Upper lobe of left lung (tissue), 6 donors: ENCODE measurements around the gene USH1C. TPM values are rescaled to one million over a fixed set of nuclear protein-coding genes. Genes with fewer than 3 reads are reported as not detected.
A peak's percentile ranks its signal among the peaks of the same experiment; 100 is the strongest.

Experiments used
- ATAC-seq, 2 donors: fragments of 200-7000 bp; cut with Tn5 transposase; one replicate each; pipeline ENCODE4 v1.9.1; 2022; ENCODE audit warnings: mild to moderate bottlenecking in 2 of 2, moderate library complexity in 2 of 2; ENCODE audit not compliant: low FRiP score in 2 of 2
- DNase-seq, 2 donors: peaks; one replicate each; pipeline ENCODE4 v3.0.0-alpha.2; 2019 to 2020
- H3K27ac ChIP-seq, 4 donors: fragments of 200-600 bp; sonication (generic); one replicate each; pipeline ENCODE4 v1.5.1; 2016 to 2019
- H3K27me3 ChIP-seq, 4 donors: fragments of 200-600 bp; sonication (generic); one replicate each; pipeline ENCODE4 v1.5.1; 2017 to 2019
- H3K36me3 ChIP-seq, 4 donors: fragments of 200-600 bp; sonication (generic); one replicate each; pipeline ENCODE4 v1.5.1; 2016 to 2019
- H3K4me1 ChIP-seq, 4 donors: fragments of 200-600 bp; sonication (generic); one replicate each; pipeline ENCODE4 v1.5.1; 2018 to 2019
- H3K4me3 ChIP-seq, 4 donors: fragments of 200-600 bp; sonication (generic); one replicate each; pipeline ENCODE4 v1.5.1; 2017 to 2019; ENCODE audit warnings: mild to moderate bottlenecking in 2 of 4, moderate library complexity in 1 of 4
- H3K9me3 ChIP-seq, 4 donors: fragments of 200-600 bp; sonication (generic); one replicate each; pipeline ENCODE4 v1.5.1; 2018 to 2019
- EP300 ChIP-seq, 4 donors: sonication (generic); formaldehyde crosslinking; IDR thresholded peaks; one replicate each; pipeline ENCODE4 v1.5.1; 2017; ENCODE audit warnings: antibody characterized with exemption in 4 of 4, control low read depth in 2 of 4
- POLR2A ChIP-seq, 4 donors: fragments of 450-650 bp; IDR thresholded peaks; one replicate each; pipeline ENCODE4 v1.5.1; 2016 to 2017; ENCODE audit warnings: antibody characterized with exemption in 4 of 4, mild to moderate bottlenecking in 2 of 4
- POLR2AphosphoS5 ChIP-seq, 2 donors: sonication (generic); formaldehyde crosslinking; IDR thresholded peaks; one replicate each; pipeline ENCODE4 v1.5.1; 2017; ENCODE audit warnings: antibody characterized with exemption in 2 of 2
- WGBS, 2 donors: methylation state at CpG; one replicate each; pipeline ENCODE4 v1.1.5; 2017 to 2018; 5-methylcytosine and 5-hydroxymethylcytosine counted together
- total RNA-seq, 6 donors: library from RNA; depleted of rRNA in 4 of 6; stranded (reverse); fragments of >200 nt in 4 of 6; gene quantifications; one replicate each; pipeline versions ENCODE4 v1.1.0 to v1.2.1, GENCODE V29; 2016 to 2021
- TF ChIP-seq, protein P1 (sequence below), 6 experiments: fragments of 450-650 bp in 4 of 6; fragments of 200-600 bp in 2 of 6; sonication (generic) in 2 of 6; IDR thresholded peaks; one replicate each; pipeline ENCODE4 v1.5.1; 2016 to 2019; ENCODE audit warnings: antibody characterized with exemption in 6 of 6
- donor health status: DM: no; HTN: no; CAD: no; lungs with moderate emphysema.
- donor health status: DM: no; HTN: yes; CAD: no; lungs with severe emphysema.

USH1C gene
- total RNA-seq, 6 donors from 2014 or later = 0.20 to 2.5 (median 1.2) TPM; not detected in 3

DNA sequence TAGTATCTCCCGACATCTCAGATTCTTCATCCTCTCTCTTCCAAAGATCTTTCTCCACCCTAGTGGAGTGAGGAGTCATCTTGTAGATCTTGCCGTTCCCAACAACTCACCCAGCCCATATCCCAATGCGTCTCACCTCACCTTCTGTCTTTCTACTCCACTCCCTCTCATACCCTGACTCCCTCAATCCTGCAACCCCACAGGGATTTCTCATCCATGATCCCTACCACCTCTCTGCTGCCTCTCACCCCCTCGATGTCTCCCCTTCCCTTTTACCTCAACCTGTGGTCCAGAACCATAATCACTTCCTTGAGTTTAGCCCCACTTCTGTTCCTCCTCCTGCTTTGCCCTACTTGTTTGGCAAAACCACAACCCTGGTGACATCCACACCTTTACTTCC is 44.5 kb upstream of the USH1C start:
- TF ChIP-seq POLR2A (IDR thresholded peaks at IDR 0.05) (no peak), EP300 (IDR thresholded peaks at IDR 0.05) (no peak), POLR2AphosphoS5 (IDR thresholded peaks at IDR 0.05) (no peak)
- TF ChIP-seq, protein P1, sequence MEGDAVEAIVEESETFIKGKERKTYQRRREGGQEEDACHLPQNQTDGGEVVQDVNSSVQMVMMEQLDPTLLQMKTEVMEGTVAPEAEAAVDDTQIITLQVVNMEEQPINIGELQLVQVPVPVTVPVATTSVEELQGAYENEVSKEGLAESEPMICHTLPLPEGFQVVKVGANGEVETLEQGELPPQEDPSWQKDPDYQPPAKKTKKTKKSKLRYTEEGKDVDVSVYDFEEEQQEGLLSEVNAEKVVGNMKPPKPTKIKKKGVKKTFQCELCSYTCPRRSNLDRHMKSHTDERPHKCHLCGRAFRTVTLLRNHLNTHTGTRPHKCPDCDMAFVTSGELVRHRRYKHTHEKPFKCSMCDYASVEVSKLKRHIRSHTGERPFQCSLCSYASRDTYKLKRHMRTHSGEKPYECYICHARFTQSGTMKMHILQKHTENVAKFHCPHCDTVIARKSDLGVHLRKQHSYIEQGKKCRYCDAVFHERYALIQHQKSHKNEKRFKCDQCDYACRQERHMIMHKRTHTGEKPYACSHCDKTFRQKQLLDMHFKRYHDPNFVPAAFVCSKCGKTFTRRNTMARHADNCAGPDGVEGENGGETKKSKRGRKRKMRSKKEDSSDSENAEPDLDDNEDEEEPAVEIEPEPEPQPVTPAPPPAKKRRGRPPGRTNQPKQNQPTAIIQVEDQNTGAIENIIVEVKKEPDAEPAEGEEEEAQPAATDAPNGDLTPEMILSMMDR (IDR thresholded peaks at IDR 0.05) = no peak
- no peak for ATAC-seq
- 86 to 92% methylated on average over 4 of the region's 4 CpGs for WGBS, 2 donors
- no peaks in the 10 kb centered on the region for H3K9me3 ChIP-seq
- H3K4me3 ChIP-seq = no peak overlapping the region
- no peaks in the 10 kb centered on the region for H3K36me3 ChIP-seq
- H3K4me1 ChIP-seq = no peaks in the 10 kb centered on the region
- peak in 1 of 2 donors; percentile 1 for DNase-seq
- H3K27me3 ChIP-seq = no peaks in the 10 kb centered on the region
- no peak overlapping the region for H3K27ac ChIP-seq

DNA sequence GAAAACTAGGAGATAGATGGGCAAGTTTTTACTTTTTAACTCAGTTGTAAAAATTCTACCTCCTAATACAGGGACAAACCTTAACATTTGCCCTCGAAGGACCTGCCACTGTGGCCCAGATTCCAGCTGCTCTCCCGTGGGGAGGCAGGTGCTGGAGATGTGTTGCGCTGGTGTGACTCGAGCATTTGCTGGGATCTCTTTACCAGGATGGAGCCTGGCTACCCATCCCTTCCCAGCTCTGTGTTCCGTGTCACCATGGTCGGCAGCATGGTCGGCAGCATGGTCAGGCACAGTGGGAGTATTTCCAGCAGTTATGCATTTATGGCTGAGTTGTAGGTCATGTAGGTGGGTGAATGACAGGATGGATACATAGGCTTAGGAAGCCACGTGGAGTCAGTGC is 44.0 kb upstream of the USH1C start:
- TF ChIP-seq EP300 (IDR thresholded peaks at IDR 0.05) = no peak
- TF ChIP-seq, protein P1 (IDR thresholded peaks at IDR 0.05) = no peak
- TF ChIP-seq POLR2AphosphoS5 (IDR thresholded peaks at IDR 0.05) = no peak
- no peak for TF ChIP-seq POLR2A (IDR thresholded peaks at IDR 0.05)
- Histone ChIP-seq H3K27me3 (no peaks in the 10 kb centered on the region), H3K9me3 (no peaks in the 10 kb centered on the region), H3K27ac (no peak overlapping the region), H3K4me1 (no peaks in the 10 kb centered on the region), H3K4me3 (no peak overlapping the region), H3K36me3 (no peaks in the 10 kb centered on the region)
- peak in 1 of 2 donors; percentile 12 for DNase-seq
- ATAC-seq = no peak
- 74 to 82% methylated on average over 7 of the region's 8 CpGs for WGBS, 2 donors

DNA sequence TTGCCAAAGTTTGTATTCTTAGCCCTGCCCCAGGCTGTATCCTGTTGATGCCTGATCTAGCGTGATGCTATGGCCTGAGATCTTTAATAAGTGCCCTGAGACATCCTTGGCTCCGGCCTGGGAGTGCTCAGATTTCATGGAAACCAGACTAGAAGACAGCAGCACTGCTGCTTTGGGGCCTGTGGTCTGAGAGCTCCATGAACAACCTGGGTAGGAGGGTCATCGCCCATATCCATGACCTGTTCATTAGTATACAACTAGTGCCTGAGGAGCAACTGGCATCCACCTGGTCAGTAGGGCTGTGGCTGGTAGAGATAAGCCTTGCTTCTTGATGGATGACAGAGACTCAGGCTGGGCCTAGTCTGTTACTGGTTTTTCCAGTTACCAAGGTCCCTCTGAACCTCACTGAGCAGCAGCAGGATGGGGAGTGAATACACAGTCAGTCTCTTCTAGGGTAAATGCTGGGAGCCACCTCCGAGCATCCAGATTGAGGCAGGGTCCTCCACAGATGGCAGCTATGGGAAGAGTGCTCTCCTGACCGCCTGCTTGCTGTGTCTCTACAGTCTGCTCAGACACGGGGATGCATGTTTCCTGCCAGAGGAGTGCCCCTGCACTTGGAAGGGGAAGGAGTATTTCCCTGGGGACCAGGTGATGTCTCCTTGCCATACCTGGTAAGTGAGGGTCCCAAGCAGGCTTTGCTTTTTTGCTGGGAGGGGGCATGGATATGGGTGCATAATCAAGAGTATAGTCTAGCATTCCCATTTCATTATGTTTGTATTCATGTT is 41.9 kb upstream of the USH1C start:
- DNase-seq = peak in 1 of 2 donors; percentile 13
- Histone ChIP-seq H3K36me3 (no peaks in the 10 kb centered on the region), H3K9me3 (no peaks in the 10 kb centered on the region), H3K27ac (no peak overlapping the region), H3K4me1 (no peaks in the 10 kb centered on the region), H3K4me3 (no peak overlapping the region), H3K27me3 (no peaks in the 10 kb centered on the region)
- WGBS, 2 donors = 72 to 79% methylated on average over 5 to 6 of the region's 6 CpGs
- TF ChIP-seq POLR2A (IDR thresholded peaks at IDR 0.05) (no peak), POLR2AphosphoS5 (IDR thresholded peaks at IDR 0.05) (no peak), EP300 (IDR thresholded peaks at IDR 0.05) (no peak)
- TF ChIP-seq, protein P1 (IDR thresholded peaks at IDR 0.05) = no peak
- no peak for ATAC-seq

DNA sequence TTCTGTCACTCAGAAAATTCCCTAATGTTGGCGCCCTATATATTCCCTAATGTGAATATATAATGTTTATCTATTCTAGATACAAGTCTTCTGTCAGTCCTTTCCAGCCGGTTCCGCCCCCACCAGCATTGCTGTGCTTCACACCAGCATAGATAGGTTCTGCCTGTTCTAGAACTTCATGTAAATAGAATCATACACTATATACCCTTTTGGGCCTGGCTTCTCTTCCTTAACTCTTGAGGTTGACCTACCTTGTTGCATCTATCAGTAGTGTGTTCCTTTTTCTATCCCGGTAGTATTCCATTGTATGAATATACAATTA is 37.5 kb upstream of the USH1C start:
- Histone ChIP-seq H3K4me1 (no peaks in the 10 kb centered on the region), H3K27ac (no peak overlapping the region), H3K36me3 (no peaks in the 10 kb centered on the region), H3K4me3 (no peak overlapping the region), H3K27me3 (no peaks in the 10 kb centered on the region), H3K9me3 (no peaks in the 10 kb centered on the region)
- ATAC-seq (no peak), DNase-seq (peak in 1 of 2 donors; percentile 14)
- 93 to 94% methylated on average over 4 of the region's 4 CpGs for WGBS, 2 donors
- TF ChIP-seq, protein P1 (IDR thresholded peaks at IDR 0.05) = no peak
- TF ChIP-seq EP300 (IDR thresholded peaks at IDR 0.05) (no peak), POLR2A (IDR thresholded peaks at IDR 0.05) (no peak), POLR2AphosphoS5 (IDR thresholded peaks at IDR 0.05) (no peak)
